ENCODE measurements around the gene SRP9. TPM values are rescaled to one million over a fixed set of nuclear protein-coding genes. Genes with fewer than 3 reads are reported as not detected.
"Not testable (repeated sequence)": the region's sequence is repeated elsewhere in the genome, so short reads cannot be mapped to it uniquely, and the experiment has no call there.

The SRP9 gene
- polyA plus RNA-seq, 1 donor, result 155 TPM

- DNase-seq, result no peak
These were observed 1.3 kb upstream of the SRP9 start for GRCh38 chr1:225776294-225776693.

- DNase-seq, result no peak
These were observed 506 bp upstream of the SRP9 start for GRCh38 chr1:225777058-225777582.

DNA sequence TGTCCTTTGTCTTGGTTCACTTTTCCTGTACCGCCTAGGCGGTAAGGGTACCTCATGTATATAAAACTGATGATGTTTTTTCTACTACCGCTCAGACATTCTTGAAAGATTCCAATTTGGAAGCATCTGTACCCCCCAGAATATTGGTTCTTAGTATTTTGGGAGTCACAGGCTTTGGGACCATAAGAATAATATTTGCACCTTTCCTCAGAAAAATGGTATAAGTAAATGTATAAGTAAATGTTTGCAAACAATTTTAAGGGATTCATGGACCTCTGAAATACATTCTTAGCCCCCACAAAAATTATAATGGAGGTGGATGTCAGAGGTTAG lies 677 bp downstream of the SRP9 start:
- DNase-seq, result no peak

GRCh38 chr1:225779165-225779564 lies 1.5 kb downstream of the SRP9 start:
- DNase-seq, result not testable (repeated sequence)

- no peak for DNase-seq
These were observed 2.5 kb downstream of the SRP9 start for GRCh38 chr1:225780134-225780533.

DNA sequence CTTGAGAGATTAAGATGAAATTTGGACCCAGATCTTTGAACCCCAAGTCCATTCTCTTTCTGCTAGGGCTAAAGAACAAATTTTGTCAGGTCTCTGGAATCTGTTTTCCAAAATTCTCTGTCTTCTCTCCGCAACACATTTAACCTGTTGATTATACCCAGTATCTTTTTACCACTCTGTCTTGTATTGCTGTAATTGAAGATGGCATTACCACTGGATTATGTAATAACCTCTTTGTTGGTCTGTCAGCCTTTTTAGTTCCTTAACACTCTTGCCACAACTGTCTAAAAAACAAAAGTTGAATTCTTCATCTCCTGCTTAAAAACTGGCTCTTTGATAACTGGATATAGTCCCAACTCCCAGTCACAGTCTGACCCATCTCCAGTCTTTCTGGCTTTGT lies 3.0 kb downstream of the SRP9 start:
- no peak for DNase-seq

DNA sequence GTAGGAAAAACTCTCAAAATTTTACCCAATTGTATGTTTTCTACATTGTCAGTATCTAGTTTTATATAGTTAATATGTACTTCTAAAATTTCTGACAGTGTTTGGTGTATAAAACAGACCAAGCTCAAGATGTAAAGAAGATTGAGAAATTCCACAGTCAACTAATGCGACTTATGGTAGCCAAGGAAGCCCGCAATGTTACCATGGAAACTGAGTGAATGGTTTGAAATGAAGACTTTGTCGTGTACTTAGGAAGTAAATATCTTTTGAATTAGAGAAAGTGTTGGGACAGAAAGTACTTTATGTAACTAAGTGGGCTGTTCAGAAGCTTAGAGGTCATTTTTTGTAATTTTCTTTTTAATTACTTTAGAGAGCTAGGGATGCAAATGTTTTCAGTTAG lies 11.5 kb downstream of the SRP9 start:
- DNase-seq, result not testable (repeated sequence)

- DNase-seq, result no peak
These were observed 17.3 kb downstream of the SRP9 start for GRCh38 chr1:225794954-225795353.

DNA sequence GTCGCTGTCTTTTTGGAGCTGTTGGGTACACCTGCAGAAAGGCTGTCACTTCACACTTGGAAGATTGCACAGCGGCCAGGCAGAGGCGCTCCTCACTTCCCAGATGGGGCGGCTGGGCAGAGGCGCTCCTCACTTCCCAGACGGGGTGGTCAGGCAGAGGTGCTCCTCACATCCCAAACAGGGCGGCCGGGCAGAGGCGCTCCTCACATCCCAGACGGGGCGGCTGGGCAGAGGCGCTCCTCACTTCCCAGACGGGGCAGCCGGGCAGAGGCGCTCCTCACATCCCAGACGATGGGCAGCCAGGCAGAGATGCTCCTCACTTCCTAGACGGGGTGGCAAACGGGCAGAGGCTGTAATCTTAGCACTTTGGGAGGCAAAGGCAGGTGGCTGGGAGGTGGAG lies 18.5 kb downstream of the SRP9 start:
- not testable (repeated sequence) for DNase-seq

DNA sequence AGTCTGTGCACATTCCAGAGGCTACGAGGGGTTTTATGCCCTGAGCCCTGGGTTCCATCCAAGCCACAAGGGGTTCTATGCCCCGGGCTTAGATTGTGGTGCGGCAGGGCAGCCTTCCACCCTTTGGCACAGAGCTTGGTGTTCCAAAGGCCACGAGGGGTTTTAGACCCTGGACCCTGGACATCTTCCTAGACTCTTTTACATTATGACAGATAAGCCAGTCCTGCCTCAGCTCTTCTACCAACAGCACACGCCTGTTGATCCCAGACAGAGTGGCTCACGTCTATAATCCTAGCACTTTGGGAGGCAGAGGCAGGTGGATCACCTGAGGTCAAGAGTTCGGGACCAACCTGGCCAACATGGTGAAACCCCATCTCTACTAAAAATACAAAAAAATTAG lies 23.5 kb downstream of the SRP9 start:
- not testable (repeated sequence) for DNase-seq

- no peak for DNase-seq
These were observed 28.6 kb downstream of the SRP9 start for GRCh38 chr1:225806249-225806648.

- DNase-seq, result not testable (repeated sequence)
These were observed 29.1 kb downstream of the SRP9 start for GRCh38 chr1:225806736-225807135.

DNA sequence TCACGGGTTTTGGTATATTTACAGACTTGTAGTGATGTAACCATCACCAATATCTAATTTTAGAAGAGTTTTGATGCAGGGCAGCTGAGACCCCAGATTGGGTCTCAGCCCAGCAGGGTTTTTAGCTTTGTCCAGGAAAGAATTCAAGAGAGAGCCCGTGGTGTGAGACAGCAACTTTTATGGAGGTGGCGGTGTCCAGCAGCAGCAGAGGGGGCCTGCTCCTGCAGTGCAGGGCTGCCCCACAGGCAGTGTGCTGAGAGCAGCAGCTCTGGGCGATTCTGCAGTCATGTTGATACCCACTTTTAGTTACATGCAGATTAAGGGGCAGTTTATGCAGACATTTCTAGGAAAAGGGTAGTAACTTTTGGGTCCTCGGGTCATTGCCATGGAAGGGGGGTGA lies 30.5 kb downstream of the SRP9 start:
- no peak for DNase-seq

DNA sequence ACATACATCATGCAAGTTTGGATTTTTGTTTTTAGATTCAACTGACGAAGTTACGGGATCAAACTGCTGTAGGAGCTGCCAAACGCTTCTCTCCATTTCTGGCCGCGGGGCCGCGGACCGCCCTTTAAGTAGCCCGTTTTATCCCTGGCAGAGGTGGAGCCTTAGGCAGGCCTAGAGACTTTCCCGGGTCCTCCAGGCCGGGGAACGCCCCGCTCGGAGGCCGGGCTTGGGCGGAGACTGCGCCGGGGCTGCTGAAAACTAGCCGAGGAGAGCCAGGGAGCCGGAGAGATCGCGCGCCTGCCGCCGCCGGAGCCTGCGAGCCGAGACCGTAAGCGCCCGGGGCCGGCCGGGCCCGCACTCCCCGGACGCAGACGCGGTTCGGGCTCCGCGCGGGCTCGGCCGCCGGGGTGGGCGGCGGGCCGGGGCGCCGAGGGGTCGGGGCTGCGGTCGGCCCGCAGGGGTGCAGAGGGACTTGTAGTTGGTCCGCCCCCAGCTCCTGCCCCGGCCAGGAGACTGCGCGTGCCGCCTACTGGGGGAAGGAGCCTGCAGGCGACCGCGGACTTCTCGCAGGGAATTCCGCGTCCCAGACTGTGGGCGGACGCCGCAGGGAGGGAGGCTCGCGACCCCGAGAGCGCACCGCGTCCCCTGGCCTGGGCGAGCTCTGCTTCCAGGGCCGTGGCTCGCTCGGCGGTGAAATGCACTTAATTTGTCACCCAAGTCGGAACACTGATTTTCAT lies 32.4 kb downstream of the SRP9 start, which contains the start of gene EPHX1:
EPHX1 (plus strand) TSS at position 283 of the 737 bp plus-strand sequence. CDS start 18,606 bp downstream, outside the sequence.
- DNase-seq, result peak; percentile 93

DNA sequence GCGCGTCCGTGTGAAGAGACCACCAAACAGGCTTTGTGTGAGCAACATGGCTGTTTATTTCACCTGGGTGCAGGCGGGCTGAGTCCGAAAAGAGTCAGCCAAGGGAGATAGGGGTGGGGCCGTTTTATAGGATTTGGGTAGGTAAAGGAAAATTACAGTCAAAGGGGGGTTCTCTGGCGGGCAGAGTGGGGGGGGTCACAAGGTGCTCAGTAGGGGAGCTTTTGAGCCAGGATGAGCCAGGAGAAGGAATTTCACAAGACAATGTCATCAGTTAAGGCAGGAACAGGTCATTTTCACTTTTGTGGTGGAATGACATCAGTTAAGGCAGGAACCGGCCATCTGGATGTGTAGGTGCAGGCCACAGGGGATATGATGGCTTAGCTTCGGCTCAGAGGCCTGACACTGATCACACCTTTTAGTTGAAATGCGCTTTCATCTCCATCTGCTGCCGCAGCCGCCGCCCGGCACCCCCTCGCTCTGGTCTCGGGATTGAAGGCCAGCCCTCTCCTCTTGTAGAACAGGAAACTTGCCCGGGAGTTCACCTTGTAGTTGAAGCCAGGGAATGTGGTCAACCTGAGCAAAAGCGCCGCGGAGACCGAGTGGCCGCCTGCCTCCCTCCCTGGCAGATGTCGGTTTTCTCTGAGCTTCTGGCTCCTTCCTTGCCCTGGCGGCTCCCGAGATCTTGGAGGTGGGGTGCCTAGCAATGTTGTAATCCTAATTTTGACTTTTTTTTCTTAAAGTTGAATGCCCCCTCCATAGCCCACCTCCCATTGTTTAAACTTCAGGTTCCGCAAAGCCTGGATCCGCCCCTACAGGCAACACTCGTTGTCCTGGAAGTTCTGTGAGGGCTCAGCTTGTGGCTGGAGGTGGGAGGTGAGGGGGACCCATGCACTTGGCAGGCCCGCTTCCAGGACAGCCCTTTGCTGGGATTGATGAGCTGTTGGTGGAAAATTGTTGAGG lies 33.2 kb downstream of the SRP9 start:
- not testable (repeated sequence) for DNase-seq

GRCh38 chr1:225811622-225812487 lies 34.2 kb downstream of the SRP9 start:
- DNase-seq, result no peak

- no peak for DNase-seq
These were observed 35.0 kb downstream of the SRP9 start for GRCh38 chr1:225812488-225813213.

DNA sequence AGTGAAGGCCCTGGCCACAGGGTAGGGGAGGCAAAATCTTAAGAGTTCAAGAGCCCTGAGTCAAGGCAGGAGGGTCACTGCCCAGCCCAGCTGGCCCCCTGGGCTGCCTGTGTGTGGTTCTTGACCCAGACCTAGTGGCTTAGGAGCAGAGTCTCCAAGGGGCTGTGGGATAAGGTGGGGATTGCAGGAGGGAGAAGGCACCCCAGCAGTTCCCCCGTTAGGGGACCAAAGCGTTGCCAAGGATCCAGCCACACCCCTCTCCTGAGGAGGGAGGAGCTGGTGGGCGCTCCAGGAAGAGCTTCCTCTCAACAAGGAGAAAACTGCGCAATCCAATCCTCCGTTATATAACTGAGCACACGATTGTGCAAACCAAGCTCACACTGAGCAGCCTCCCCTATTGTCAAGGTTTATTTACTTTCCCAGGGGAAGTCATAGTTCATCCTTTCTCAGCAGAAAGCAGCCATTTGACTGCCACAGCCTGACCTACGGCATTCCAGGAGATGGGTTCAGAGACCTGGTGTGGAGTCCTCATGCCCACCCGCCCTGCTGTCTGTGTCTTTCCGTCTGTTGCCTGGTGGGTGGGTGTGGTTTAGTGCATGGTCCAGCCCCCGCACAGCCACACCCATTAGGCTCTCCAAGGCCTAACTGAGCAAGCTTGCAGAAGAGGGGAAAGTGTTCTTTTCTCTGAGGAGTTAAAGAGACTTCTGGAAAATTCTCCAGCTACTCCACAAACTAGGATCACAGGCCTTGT lies 35.8 kb downstream of the SRP9 start:
- no peak for DNase-seq

DNA sequence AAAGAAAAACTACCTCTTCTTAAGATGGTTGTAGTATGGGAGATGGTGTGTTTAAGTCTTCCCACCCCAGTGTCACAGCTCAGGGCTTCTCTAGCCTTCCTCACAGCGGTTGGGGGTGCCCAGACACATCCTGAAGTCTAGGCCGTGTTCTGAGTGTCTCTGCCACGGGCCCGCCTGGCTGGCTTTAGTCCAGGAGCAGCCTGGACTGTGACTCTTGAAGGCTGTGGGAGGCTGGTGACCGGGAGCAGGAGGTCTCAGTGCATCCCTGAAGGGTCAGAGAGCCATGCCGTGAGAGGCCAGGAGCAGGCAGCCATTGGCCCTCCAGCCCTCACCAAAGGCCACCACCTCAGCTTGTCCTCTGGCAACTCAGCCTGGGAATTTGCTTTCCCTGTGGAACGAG lies 36.8 kb downstream of the SRP9 start:
- DNase-seq, result no peak

DNA sequence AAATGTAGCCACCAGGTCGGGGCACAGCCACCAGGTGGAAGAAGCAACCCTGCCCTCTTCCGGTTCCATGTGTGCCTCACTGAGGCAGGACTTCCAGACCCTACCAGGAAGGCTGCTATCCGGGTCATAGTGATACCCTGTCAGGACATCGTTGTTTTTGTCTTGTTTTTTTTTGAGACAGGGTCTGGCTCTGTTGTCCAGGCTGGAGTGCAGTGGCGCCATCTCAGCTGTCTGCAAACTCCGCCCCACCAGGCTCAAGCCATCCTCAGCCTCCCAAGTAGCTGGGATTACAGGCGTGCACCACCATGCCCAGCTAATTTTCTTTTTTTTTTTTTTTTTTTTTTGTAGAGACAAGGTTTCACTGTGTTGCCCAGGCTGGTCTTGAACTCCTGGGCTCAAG lies 37.5 kb downstream of the SRP9 start:
- not testable (repeated sequence) for DNase-seq
